H1 (cell line): ENCODE results near the gene ZNF423. TPM values are rescaled to one million over a fixed set of nuclear protein-coding genes. Genes with fewer than 3 reads are reported as not detected.

Experiments used
- CTCF ChIA-PET: fragments of 300-600 bp; sonication (Branson Sonifier 250); formaldehyde crosslinking; loops from one replicate; lab custom pipeline; 2021; ENCODE audit not compliant: partially characterized antibody; lab: Charles Lee
- POLR2A ChIA-PET: fragments of 300-600 bp; sonication (Branson Sonifier 250); formaldehyde crosslinking; loops from one replicate; lab custom pipeline; 2021; ENCODE audit warnings: inconsistent platforms; ENCODE audit not compliant: partially characterized antibody; lab: Charles Lee
- DNase-seq, 2 experiments: peaks; one replicate each; pipeline versions ENCODE4 v3.0.0 to v3.0.0-alpha.2; 2010 to 2022; ENCODE audit warnings: low spot score in 2 of 2, low read depth in 1 of 2, mixed read lengths in 1 of 2
- FAIRE-seq: peaks from 2 replicates; lab custom pipeline; 2011; peaks lifted over from hg19 to GRCh38; lab: Jason Lieb, UNC
- H2AFZ ChIP-seq: 2 replicates; pipeline ENCODE4 v1.8.1; 2012; ENCODE audit warnings: low read length, inconsistent platforms
- H2AK5ac ChIP-seq: 2 replicates; pipeline ENCODE4 v1.6.1; 2013; ENCODE audit warnings: low read depth, low read length
- H2BK120ac ChIP-seq: replicated peaks from 2 replicates; pipeline ENCODE3; 2013; ENCODE audit warnings: low read depth, low read length, inconsistent platforms
- H2BK12ac ChIP-seq: 2 replicates; pipeline ENCODE4 v1.6.1; 2013; ENCODE audit warnings: low read depth, low read length
- H2BK15ac ChIP-seq: 2 replicates; pipeline ENCODE4 v1.6.1; 2013; ENCODE audit warnings: low read length
- H2BK20ac ChIP-seq: 2 replicates; pipeline ENCODE4 v1.6.1; 2013; ENCODE audit warnings: low read length
- H2BK5ac ChIP-seq: 2 replicates; pipeline ENCODE4 v1.6.1; 2013; ENCODE audit warnings: low read depth, low read length
- H3K14ac ChIP-seq: 2 replicates; pipeline ENCODE4 v1.6.1; 2013; ENCODE audit warnings: inconsistent platforms; ENCODE audit not compliant: insufficient read length
- H3K18ac ChIP-seq: 2 replicates; pipeline ENCODE4 v1.6.1; 2013; ENCODE audit warnings: low read length; ENCODE audit errors: extremely low read depth
- H3K23ac ChIP-seq: 2 replicates; pipeline ENCODE4 v1.6.1; 2013; ENCODE audit warnings: inconsistent platforms; ENCODE audit not compliant: insufficient read length
- H3K23me2 ChIP-seq: 2 replicates; pipeline ENCODE4 v1.6.1; 2013; ENCODE audit warnings: low read depth, low read length
- H3K27ac ChIP-seq: 2 replicates; pipeline ENCODE4 v1.6.1; 2011; ENCODE audit warnings: low read depth, low read length, inconsistent platforms
- H3K27me3 ChIP-seq, 4 experiments: replicated peaks in 1 of 4; 1 replicate in 1 of 4; 2 replicates in 3 of 4; pipeline versions ENCODE4 v1.6.1 to v1.8.1; 2011 to 2013; ENCODE audit warnings: low read length in 3 of 4, mild to moderate bottlenecking in 3 of 4, inconsistent platforms in 2 of 4, mixed read lengths in 2 of 4, moderate library complexity in 1 of 4; ENCODE audit not compliant: control insufficient read depth in 3 of 4, insufficient read depth in 3 of 4; ENCODE audit errors: extremely low read depth in 1 of 4
- H3K36me3 ChIP-seq, 4 experiments: 2 replicates each; pipeline versions ENCODE4 v1.6.1 to v1.8.1; 2011 to 2013; ENCODE audit warnings: mild to moderate bottlenecking in 4 of 4, low read length in 3 of 4, moderate library complexity in 2 of 4, control low read depth in 1 of 4, inconsistent platforms in 1 of 4; ENCODE audit not compliant: insufficient read depth in 4 of 4, control insufficient read depth in 2 of 4
- H3K4ac ChIP-seq: replicated peaks from 2 replicates; pipeline ENCODE3; 2013; ENCODE audit warnings: low read length, low read depth, mixed read lengths, inconsistent platforms; ENCODE audit not compliant: insufficient read length
- H3K4me1 ChIP-seq, 4 experiments: replicated peaks in 1 of 4; 1 replicate in 1 of 4; 2 replicates in 3 of 4; pipeline versions ENCODE4 v1.6.1 to v1.8.1; 2011 to 2013; ENCODE audit warnings: low read length in 3 of 4, inconsistent platforms in 2 of 4, mixed read lengths in 1 of 4; ENCODE audit not compliant: insufficient read depth in 4 of 4, control insufficient read depth in 3 of 4
- H3K4me2 ChIP-seq, 2 experiments: 2 replicates each; pipeline versions ENCODE4 v1.6.1 to v1.8.1; 2011 to 2013; ENCODE audit warnings: low read depth in 2 of 2, low read length in 2 of 2, control low read depth in 1 of 2, inconsistent platforms in 1 of 2, mild to moderate bottlenecking in 1 of 2; ENCODE audit not compliant: insufficient read depth in 1 of 2
- H3K4me3 ChIP-seq, 4 experiments: fragments of 200-600, 300-600 bp in 1 of 4; sonication (generic), shearing (Covaris generic), sonication (Bioruptor Twin) in 1 of 4; 2 replicates each; pipeline versions ENCODE4 v1.5.1 to v1.8.1; 2011 to 2016; ENCODE audit warnings: low read length in 4 of 4, low read depth in 3 of 4, control low read depth in 2 of 4, inconsistent platforms in 2 of 4, mild to moderate bottlenecking in 2 of 4, mixed read lengths in 1 of 4, moderate library complexity in 1 of 4; ENCODE audit not compliant: insufficient read depth in 2 of 4; ENCODE audit errors: extremely low read depth in 1 of 4
- H3K56ac ChIP-seq: replicated peaks from 2 replicates; pipeline ENCODE3; 2013; ENCODE audit warnings: low read depth, mild to moderate bottlenecking, mixed read lengths, low read length, inconsistent platforms; ENCODE audit not compliant: insufficient read length
- H3K79me1 ChIP-seq: 2 replicates; pipeline ENCODE4 v1.6.1; 2013; ENCODE audit warnings: low read depth, low read length, control low read depth
- H3K79me2 ChIP-seq, 2 experiments: 2 replicates each; pipeline versions ENCODE4 v1.6.1 to v1.8.1; 2012 to 2013; ENCODE audit warnings: low read length in 2 of 2, mild to moderate bottlenecking in 2 of 2, inconsistent platforms in 1 of 2; ENCODE audit not compliant: insufficient read depth in 2 of 2, control insufficient read depth in 1 of 2
- H3K9ac ChIP-seq, 4 experiments: replicated peaks in 1 of 4; 1 replicate in 1 of 4; 2 replicates in 3 of 4; pipeline versions ENCODE4 v1.6.1 to v1.8.1; 2011 to 2013; ENCODE audit warnings: low read depth in 3 of 4, low read length in 3 of 4, control low read depth in 2 of 4, mild to moderate bottlenecking in 2 of 4, moderate library complexity in 2 of 4, inconsistent platforms in 1 of 4; ENCODE audit errors: extremely low read depth in 1 of 4
- H3K9me3 ChIP-seq, 2 experiments: 2 replicates each; pipeline versions ENCODE4 v1.6.1 to v1.8.1; 2012 to 2013; ENCODE audit warnings: mild to moderate bottlenecking in 2 of 2, moderate library complexity in 2 of 2, control low read depth in 1 of 2, inconsistent platforms in 1 of 2, low read depth in 1 of 2, low read length in 1 of 2, mixed read lengths in 1 of 2; ENCODE audit not compliant: insufficient read depth in 2 of 2
- H4K20me1 ChIP-seq, 2 experiments: replicated peaks in 1 of 2; 2 replicates each; pipeline versions ENCODE3 to v1.8.1; 2011 to 2013; ENCODE audit warnings: inconsistent platforms in 2 of 2, low read length in 2 of 2, mild to moderate bottlenecking in 1 of 2; ENCODE audit not compliant: insufficient read depth in 2 of 2, control insufficient read depth in 1 of 2
- H4K5ac ChIP-seq: 2 replicates; pipeline ENCODE4 v1.6.1; 2013; ENCODE audit warnings: low read length, low read depth, mixed read lengths, inconsistent platforms; ENCODE audit not compliant: insufficient read length
- H4K8ac ChIP-seq: 2 replicates; pipeline ENCODE4 v1.8.0; 2013; ENCODE audit warnings: mild to moderate bottlenecking, moderate library complexity, low read length, inconsistent platforms; ENCODE audit not compliant: insufficient read depth; ENCODE audit errors: extremely low read depth
- H4K91ac ChIP-seq: replicated peaks from 2 replicates; pipeline ENCODE3; 2013; ENCODE audit warnings: low read length, mixed read lengths, inconsistent platforms; ENCODE audit not compliant: insufficient read length
- BCL11A ChIP-seq, 2 experiments: IDR thresholded peaks; one replicate each; pipeline ENCODE4 v1.6.1; 2011; ENCODE audit warnings: low read depth in 2 of 2, low read length in 2 of 2, mild to moderate bottlenecking in 2 of 2
- CHD1 ChIP-seq: IDR thresholded peaks from 2 replicates; pipeline ENCODE4 v1.6.1; 2012; ENCODE audit warnings: low read depth, low read length, improper control_type of control experiment
- PHF8 ChIP-seq: fragments of 200-600 bp; sonication (generic); conservative IDR thresholded peaks from 2 replicates; pipeline ENCODE4 v1.7.1; 2012; ENCODE audit warnings: low read depth, mild to moderate bottlenecking, inconsistent platforms, low read length, moderate library complexity
- RXRA ChIP-seq: IDR thresholded peaks from 2 replicates; pipeline ENCODE4 v1.6.1; 2011; ENCODE audit warnings: low read depth, mild to moderate bottlenecking, low read length, moderate library complexity; ENCODE audit not compliant: insufficient read depth
- SAP30 ChIP-seq: fragments of 300-600 bp; sonication (generic); IDR thresholded peaks from 2 replicates; pipeline ENCODE4 v1.7.1; 2012; ENCODE audit warnings: low read length, moderate library complexity, mild to moderate bottlenecking, inconsistent platforms; ENCODE audit not compliant: insufficient read depth, insufficient replicate concordance
- SP4 ChIP-seq: IDR thresholded peaks from 2 replicates; pipeline ENCODE4 v1.6.1; 2012; ENCODE audit warnings: low read length, inconsistent platforms
- SRF ChIP-seq: IDR thresholded peaks from 2 replicates; pipeline ENCODE4 v1.6.1; 2011; ENCODE audit warnings: mild to moderate bottlenecking, low read depth, low read length, moderate library complexity
- TEAD4 ChIP-seq: IDR thresholded peaks from 2 replicates; pipeline ENCODE4 v1.6.1; 2012; ENCODE audit warnings: low read depth, low read length, inconsistent platforms, mixed read lengths
- WGBS, 2 experiments: shearing (Covaris generic) in 1 of 2; methylation state at CpG; one replicate each; pipeline versions ENCODE4 v1.1.6 to v1.1.7; 2013 to 2015; ENCODE audit warnings: low lambda C conversion rate in 2 of 2, mixed read lengths in 2 of 2, inconsistent platforms in 1 of 2, low coverage in 1 of 2, missing lambda C conversion rate in 1 of 2; ENCODE audit not compliant: insufficient replicate concordance in 2 of 2, insufficient coverage in 1 of 2, insufficient read length in 1 of 2; ENCODE audit errors: extremely low coverage in 1 of 2, missing lambda C conversion rate in 1 of 2; 5-methylcytosine and 5-hydroxymethylcytosine counted together
- polyA plus RNA-seq, 7 experiments: library from polyadenylated mRNA; depleted of rRNA in 3 of 7; stranded (reverse) in 5 of 7; unstranded in 2 of 7; fragments of >200 nt in 5 of 7; fragments of 200-250 nt in 2 of 7; gene quantifications; 1 replicate in 5 of 7; 2 replicates in 1 of 7; 4 replicates in 1 of 7; pipeline versions ENCODE4 v1.2.1 to v1.2.3, GENCODE V29; 2011 to 2013; ENCODE audit warnings: missing spikeins in 2 of 7, mixed read lengths in 2 of 7
- total RNA-seq: library from RNA; stranded (reverse); fragmentation: NEBNext Ultra II Directional; extraction: Animal tissue kit (Norgen Biotek cat#: 25700); gene quantifications from 2 replicates; pipeline ENCODE4 v1.2.1, GENCODE V29; 2021
- TF ChIP-seq, protein P1 (sequence below): IDR thresholded peaks from 2 replicates; pipeline ENCODE4 v1.6.1; 2012; ENCODE audit warnings: inconsistent platforms
- TF ChIP-seq, protein P2 (sequence below): IDR thresholded peaks from 2 replicates; pipeline ENCODE4 v1.6.1; 2012; ENCODE audit warnings: low read length, inconsistent platforms

ZNF423 gene
- total and polyA plus RNA-seq, 2 of the 8 experiments (the other 6 are each of a cell fraction or from before 2014, with no cell fraction given): 38.2 to 52.3 TPM

DNA sequence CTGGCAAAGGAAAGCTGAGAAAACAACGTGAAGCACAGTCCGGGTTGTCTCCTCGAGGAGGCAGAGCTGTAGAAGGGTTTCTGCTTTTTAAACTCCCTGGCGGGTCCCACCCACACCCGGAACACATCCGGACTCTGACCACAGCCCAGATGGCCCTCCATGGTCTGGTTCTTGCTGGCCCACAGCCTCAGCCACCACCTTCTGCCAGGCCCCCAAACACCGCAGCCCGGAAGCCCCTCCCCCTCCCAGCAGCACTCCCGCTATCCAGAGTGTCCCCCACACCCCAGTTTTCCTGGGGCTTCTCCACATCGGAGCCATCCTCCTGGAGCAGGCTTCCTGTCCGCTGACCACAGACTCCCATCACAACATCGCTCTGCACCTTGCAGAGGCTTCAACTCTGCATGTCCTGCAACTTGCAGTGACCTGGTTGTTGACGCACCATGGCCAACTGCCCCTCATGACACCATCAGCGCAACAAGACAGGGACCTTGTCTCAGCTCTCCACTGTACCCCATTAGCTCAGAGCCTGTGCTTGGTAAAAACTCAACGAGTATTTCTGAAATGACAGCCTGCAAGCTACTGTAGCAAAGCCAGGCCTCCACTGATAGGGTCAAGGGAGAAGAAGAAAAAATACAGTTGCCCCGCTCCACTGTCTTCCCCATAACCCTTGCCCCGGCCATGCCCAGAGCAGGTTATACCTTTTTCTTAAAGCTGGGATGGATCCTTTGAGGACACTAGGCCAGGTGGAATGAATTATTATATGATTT lies 352.5 kb downstream of the ZNF423 start:
- Histone ChIP-seq H3K4me1 (no peaks in the 10 kb centered on the region; a peak in 1 of 7 replicates), H3K27ac (no peak overlapping the region), H4K8ac (no peak overlapping the region), H2AK5ac (no peak overlapping the region), H3K56ac (no peak overlapping the region), H3K9ac (no peak overlapping the region), H2BK15ac (no peak overlapping the region), H3K9me3 (no peaks in the 10 kb centered on the region), H3K18ac (no peak overlapping the region), H3K79me1 (no peaks in the 10 kb centered on the region; the same call in 1 of the 2 replicates), H3K14ac (no peak overlapping the region), H4K91ac (no peak overlapping the region), H3K27me3 (no peaks in the 10 kb centered on the region), H3K4me2 (no peak overlapping the region), H3K23me2 (peaks cover 8% of the 10 kb centered on the region; the same call in 1 of the 2 replicates), H2BK5ac (no peak overlapping the region), H3K36me3 (no peaks in the 10 kb centered on the region), H4K5ac (no peak overlapping the region), H3K79me2 (no peaks in the 10 kb centered on the region), H2BK120ac (no peak overlapping the region), H3K23ac (no peak overlapping the region), H4K20me1 (peaks cover 0 to 3% of the 10 kb centered on the region in 2 experiments), H2BK20ac (no peak overlapping the region), H3K4ac (peak overlapping the region; percentile 71), H2BK12ac (no peak overlapping the region), H2AFZ (no peak overlapping the region), H3K4me3 (no peak overlapping the region)
- ChIA-PET POLR2A (no interaction called here), CTCF (interaction anchor here (0.8 to 2.1 kb wide), 5 partner anchors 8 to 90 kb away, joined by 3 to 9 read pairs (median 3); no protein-coding TSS in a partner anchor)
- FAIRE-seq (no peak), DNase-seq (no peak)
- WGBS, 2 experiments: 93% methylated on average over 16 of the region's 17 CpGs; no CpG with 5 or more reads in 1 of the 2 experiments
- TF ChIP-seq, protein P1, sequence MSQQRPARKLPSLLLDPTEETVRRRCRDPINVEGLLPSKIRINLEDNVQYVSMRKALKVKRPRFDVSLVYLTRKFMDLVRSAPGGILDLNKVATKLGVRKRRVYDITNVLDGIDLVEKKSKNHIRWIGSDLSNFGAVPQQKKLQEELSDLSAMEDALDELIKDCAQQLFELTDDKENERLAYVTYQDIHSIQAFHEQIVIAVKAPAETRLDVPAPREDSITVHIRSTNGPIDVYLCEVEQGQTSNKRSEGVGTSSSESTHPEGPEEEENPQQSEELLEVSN: no peak
- TF ChIP-seq PHF8: no peak
- no peak for TF ChIP-seq RXRA
- TF ChIP-seq BCL11A (IDR thresholded peaks at IDR 0.05; ENCODE audit: low read depth in 2 of 2, low read length in 2 of 2): no peak
- TF ChIP-seq TEAD4: no peak
- TF ChIP-seq SAP30: no peak
- no peak for TF ChIP-seq SP4
- no peak for TF ChIP-seq SRF
- no peak for TF ChIP-seq CHD1
- TF ChIP-seq, protein P2, sequence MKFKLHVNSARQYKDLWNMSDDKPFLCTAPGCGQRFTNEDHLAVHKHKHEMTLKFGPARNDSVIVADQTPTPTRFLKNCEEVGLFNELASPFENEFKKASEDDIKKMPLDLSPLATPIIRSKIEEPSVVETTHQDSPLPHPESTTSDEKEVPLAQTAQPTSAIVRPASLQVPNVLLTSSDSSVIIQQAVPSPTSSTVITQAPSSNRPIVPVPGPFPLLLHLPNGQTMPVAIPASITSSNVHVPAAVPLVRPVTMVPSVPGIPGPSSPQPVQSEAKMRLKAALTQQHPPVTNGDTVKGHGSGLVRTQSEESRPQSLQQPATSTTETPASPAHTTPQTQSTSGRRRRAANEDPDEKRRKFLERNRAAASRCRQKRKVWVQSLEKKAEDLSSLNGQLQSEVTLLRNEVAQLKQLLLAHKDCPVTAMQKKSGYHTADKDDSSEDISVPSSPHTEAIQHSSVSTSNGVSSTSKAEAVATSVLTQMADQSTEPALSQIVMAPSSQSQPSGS: no peak
